Omental fat pad (tissue), 4 donors: Measurements from ENCODE around the gene PRSS1. TPM values are rescaled to one million over a fixed set of nuclear protein-coding genes. Genes with fewer than 3 reads are reported as not detected.

Experiments
- ATAC-seq: fragments of 150-250 bp; one replicate; pipeline ENCODE4 v1.9.1; 2016; ENCODE audit warnings: mild to moderate bottlenecking, moderate library complexity; ENCODE audit not compliant: low FRiP score
- DNase-seq: peaks from one replicate; pipeline ENCODE4 v3.0.0-alpha.2; 2019; ENCODE audit warnings: low spot score
- total RNA-seq, 4 donors: library from RNA; depleted of rRNA; stranded (reverse); fragments of >200 nt; gene quantifications; one replicate each; pipeline ENCODE4 v1.1.0, GENCODE V29; 2016
- TF ChIP-seq, protein P1 (sequence below), 3 donors: fragments of 450-650 bp; IDR thresholded peaks; one replicate each; pipeline ENCODE4 v1.5.1; 2016 to 2017; ENCODE audit warnings: antibody characterized with exemption in 3 of 3, mild to moderate bottlenecking in 3 of 3, moderate library complexity in 2 of 3

PRSS1 gene
- total RNA-seq, 4 donors from 2014 or later: not detected

DNA sequence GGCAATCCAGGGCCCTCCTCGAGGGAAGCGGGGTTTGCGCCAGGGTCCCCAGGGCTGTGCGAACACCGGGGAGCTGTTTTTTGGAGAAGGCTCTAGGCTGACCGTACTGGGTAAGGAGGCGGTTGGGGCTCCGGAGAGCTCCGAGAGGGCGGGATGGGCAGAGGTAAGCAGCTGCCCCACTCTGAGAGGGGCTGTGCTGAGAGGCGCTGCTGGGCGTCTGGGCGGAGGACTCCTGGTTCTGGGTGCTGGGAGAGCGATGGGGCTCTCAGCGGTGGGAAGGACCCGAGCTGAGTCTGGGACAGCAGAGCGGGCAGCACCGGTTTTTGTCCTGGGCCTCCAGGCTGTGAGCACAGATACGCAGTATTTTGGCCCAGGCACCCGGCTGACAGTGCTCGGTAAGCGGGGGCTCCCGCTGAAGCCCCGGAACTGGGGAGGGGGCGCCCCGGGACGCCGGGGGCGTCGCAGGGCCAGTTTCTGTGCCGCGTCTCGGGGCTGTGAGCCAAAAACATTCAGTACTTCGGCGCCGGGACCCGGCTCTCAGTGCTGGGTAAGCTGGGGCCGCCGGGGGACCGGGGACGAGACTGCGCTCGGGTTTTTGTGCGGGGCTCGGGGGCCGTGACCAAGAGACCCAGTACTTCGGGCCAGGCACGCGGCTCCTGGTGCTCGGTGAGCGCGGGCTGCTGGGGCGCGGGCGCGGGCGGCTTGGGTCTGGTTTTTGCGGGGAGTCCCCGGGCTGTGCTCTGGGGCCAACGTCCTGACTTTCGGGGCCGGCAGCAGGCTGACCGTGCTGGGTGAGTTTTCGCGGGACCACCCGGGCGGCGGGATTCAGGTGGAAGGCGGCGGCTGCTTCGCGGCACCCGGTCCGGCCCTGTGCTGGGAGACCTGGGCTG, 47.5 kb downstream of the PRSS1 start:
- DNase-seq: no peak
- TF ChIP-seq, protein P1, sequence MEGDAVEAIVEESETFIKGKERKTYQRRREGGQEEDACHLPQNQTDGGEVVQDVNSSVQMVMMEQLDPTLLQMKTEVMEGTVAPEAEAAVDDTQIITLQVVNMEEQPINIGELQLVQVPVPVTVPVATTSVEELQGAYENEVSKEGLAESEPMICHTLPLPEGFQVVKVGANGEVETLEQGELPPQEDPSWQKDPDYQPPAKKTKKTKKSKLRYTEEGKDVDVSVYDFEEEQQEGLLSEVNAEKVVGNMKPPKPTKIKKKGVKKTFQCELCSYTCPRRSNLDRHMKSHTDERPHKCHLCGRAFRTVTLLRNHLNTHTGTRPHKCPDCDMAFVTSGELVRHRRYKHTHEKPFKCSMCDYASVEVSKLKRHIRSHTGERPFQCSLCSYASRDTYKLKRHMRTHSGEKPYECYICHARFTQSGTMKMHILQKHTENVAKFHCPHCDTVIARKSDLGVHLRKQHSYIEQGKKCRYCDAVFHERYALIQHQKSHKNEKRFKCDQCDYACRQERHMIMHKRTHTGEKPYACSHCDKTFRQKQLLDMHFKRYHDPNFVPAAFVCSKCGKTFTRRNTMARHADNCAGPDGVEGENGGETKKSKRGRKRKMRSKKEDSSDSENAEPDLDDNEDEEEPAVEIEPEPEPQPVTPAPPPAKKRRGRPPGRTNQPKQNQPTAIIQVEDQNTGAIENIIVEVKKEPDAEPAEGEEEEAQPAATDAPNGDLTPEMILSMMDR (IDR thresholded peaks at IDR 0.05): no peak
- ATAC-seq: peak; percentile 34

DNA sequence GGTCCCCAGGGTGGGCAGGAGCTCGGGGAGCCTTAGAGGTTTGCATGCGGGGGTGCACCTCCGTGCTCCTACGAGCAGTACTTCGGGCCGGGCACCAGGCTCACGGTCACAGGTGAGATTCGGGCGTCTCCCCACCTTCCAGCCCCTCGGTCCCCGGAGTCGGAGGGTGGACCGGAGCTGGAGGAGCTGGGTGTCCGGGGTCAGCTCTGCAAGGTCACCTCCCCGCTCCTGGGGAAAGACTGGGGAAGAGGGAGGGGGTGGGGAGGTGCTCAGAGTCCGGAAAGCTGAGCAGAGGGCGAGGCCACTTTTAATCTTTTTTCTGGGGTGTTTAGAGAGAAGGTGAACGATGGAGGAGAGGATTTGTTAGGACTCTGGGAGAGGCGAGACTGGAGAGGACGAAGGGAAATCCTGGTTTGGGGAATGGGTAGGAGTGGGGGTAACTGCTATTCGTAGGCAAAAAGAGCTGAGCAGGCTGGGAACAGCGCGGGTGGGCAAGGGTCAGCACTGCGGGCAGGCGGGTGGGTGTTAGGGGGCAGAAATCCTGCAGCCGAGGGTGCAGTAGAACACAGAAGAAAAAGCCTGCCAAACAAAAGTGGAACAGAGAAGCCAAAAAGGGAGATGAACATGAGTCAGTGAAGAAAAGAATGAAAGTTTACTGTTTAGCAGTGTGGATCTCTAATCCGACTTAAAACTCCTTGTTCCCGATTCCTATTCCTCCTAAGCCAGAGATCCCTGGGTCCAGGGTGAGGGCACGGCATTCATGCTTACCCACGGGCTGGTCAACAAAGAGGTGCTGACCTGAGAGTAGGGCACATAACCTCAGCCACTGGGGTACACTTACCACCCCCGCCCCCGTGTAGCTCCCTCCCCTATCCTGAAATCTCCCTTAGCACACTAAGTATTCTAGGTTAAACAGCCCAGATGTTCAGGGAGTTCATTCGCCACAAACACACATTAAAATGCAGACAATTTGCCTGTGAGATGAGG, 48.4 kb downstream of the PRSS1 start:
- ATAC-seq (no peak), DNase-seq (no peak)
- TF ChIP-seq, protein P1 (IDR thresholded peaks at IDR 0.05): no peak

DNA sequence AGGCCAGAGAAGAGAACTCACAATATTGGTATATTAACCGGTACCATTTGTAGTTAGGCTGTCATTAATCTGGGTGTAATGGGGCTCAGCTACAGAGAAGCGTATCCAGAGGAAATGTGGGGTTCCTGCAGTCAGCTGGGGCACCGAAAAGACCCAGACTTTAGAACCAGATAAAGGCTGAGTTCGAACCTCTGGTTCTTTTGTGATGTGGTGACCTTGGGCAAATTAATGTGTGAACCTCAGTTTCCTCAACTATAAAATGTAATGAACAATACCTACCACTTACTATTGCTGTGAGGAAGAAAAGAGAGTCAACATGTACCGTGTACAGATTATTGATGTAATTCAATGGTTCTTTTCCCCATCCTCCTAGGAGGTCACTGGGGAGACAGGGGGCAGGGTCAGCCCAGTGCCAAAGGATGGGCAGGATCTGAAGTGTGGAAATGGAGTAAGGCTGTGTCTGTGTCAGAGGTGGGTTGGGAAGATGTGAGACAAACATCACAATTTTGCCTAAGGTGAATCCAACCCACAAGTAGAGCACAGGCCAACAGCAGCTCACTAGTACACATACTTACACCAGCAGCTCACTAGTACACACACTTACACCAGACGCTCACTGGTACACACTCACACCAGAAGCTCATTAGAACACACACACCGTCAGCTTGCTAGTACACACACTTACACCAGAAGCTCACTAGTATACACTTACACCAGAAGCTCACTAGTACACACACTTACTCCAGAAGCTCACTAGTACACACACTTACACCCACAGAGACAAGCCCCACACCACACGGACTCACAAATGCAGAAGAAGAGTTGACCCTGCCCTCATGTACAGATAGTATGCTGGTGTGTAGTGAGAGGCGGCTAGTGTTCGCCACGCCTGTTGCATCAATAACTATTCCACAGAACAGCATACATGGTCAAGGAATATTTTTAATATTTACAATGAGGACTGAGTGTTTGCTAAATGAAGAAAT, 49.5 kb downstream of the PRSS1 start:
- DNase-seq: no peak
- TF ChIP-seq, protein P1 (IDR thresholded peaks at IDR 0.05): no peak
- no peak for ATAC-seq

DNA sequence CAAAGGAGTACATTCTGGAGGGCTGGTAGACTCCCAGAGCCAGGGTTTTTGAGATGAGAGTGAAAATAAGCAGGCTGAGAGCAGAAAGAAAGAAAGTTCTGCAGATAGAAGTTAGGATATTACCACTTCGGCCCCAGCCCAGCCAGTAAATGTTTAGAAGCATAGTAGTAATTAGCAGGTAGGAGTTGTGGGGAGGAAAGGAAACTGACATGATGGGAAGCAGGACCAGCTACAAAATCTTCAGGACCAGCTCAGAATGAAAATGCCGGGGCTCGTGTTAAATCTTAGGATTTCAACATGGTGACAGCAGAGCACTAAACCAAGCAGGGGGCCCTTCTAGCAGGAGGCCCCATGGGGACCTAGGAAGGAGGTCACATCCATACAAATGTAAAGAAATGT, 50.2 kb downstream of the PRSS1 start:
- DNase-seq (no peak), ATAC-seq (no peak)
- TF ChIP-seq, protein P1 (IDR thresholded peaks at IDR 0.05): no peak

DNA sequence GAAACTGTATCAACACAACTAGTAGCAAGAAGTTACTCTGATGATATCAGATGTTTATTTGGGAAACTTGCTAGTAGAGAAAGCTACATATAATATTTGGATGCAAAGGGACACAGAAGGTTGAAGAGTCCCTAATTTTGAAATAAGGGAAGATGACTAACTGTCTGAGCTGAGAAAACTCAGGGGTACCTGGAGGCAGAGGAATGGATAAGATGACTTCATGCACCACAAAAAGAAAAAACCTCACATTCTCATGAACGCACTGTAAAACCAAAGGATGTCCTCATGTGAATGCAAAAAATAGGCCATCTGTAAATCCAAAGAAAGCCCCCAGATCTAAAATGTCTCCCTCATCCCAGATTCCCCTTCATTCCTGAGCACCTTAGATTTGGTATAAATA, 50.8 kb downstream of the PRSS1 start:
- ATAC-seq (no peak), DNase-seq (no peak)
- TF ChIP-seq, protein P1 (IDR thresholded peaks at IDR 0.05): no peak

DNA sequence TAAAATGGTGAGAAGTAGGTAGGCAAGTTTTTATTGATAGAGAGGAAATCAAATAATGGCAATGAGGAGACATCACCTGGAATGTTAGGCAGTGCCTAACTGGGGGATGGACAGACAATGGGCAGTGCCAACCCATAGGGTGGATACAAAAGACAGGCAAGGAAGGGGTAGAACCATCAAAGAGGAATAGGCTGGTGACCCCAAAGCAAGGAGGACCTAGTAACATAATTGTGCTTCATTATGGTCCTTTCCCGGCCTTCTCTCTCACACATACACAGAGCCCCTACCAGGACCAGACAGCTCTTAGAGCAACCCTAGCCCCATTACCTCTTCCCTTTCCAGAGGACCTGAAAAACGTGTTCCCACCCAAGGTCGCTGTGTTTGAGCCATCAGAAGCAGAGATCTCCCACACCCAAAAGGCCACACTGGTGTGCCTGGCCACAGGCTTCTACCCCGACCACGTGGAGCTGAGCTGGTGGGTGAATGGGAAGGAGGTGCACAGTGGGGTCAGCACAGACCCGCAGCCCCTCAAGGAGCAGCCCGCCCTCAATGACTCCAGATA, 51.5 kb downstream of the PRSS1 start:
- ATAC-seq: no peak
- DNase-seq: no peak
- TF ChIP-seq, protein P1 (IDR thresholded peaks at IDR 0.05): no peak
